ENCODE measurements around the gene DACT2. TPM values are rescaled to one million over a fixed set of nuclear protein-coding genes. Genes with fewer than 3 reads are reported as not detected.

The DACT2 gene
- total and polyA plus RNA-seq, 9 of the 15 experiments (the other 6 are each of a cell fraction or from before 2014, with no cell fraction given) = not detected

GRCh38 chr6:168314948-168315347, 4.6 kb downstream of the DACT2 start:
- H3K4me1 ChIP-seq (replicated peaks in 1 of 2; ENCODE audit: control insufficient read depth in 2 of 2, insufficient read depth in 2 of 2, low read length in 2 of 2) = no peaks in the 10 kb centered on the region; a peak in 1 of 5 replicates
- TF ChIP-seq MYBL2 (IDR thresholded peaks at IDR 0.05; ENCODE audit: low read depth) (no peak), MYBL2 (CRISPR knock-in tag; IDR thresholded peaks at IDR 0.05; ENCODE audit: borderline replicate concordance) (no peak), RREB1 (CRISPR knock-in tag; IDR thresholded peaks at IDR 0.05) (no peak), RBM39 (optimal IDR thresholded peaks at IDR 0.05; ENCODE audit: low read depth, low read length) (no peak), SAFB (IDR thresholded peaks at IDR 0.05; ENCODE audit: borderline replicate concordance, low read depth, low read length) (no peak), BRCA1 (IDR thresholded peaks at IDR 0.05) (no peak), BRCA1 (CRISPR knock-in tag; IDR thresholded peaks at IDR 0.05) (no peak), RAD21 (CRISPR knock-in tag; conservative IDR thresholded peaks at IDR 0.05 in 1 of 2, IDR thresholded peaks at IDR 0.05 in 1 of 2) (peak in 1 of 2 experiments; percentile 32; a peak in 1 of 4 replicates), ERF (CRISPR knock-in tag; IDR thresholded peaks at IDR 0.05) (no peak), HNRNPH1 (optimal IDR thresholded peaks at IDR 0.05; ENCODE audit: low read depth, low read length) (no peak), CBX1 (IDR thresholded peaks at IDR 0.05; ENCODE audit: low read depth) (no peak), ATF1 (CRISPR knock-in tag; IDR thresholded peaks at IDR 0.05) (no peak), ATF1 (tag; IDR thresholded peaks at IDR 0.05) (no peak)
- TF ChIP-seq, protein P1, sequence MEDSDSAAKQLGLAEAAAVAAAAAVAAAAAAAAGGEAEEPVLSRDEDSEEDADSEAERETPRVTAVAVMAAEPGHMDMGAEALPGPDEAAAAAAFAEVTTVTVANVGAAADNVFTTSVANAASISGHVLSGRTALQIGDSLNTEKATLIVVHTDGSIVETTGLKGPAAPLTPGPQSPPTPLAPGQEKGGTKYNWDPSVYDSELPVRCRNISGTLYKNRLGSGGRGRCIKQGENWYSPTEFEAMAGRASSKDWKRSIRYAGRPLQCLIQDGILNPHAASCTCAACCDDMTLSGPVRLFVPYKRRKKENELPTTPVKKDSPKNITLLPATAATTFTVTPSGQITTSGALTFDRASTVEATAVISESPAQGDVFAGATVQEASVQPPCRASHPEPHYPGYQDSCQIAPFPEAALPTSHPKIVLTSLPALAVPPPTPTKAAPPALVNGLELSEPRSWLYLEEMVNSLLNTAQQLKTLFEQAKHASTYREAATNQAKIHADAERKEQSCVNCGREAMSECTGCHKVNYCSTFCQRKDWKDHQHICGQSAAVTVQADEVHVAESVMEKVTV (CRISPR knock-in tag; IDR thresholded peaks at IDR 0.05) = no peak

More at GRCh38 chr6:168314948-168315347, 4.6 kb downstream of the DACT2 start:
- no peak for DNase-seq (ENCODE audit: extremely low read depth in 1 of 4, low spot score in 3 of 4)
- intact Hi-C loops (cut with micrococcal nuclease) (no loop called here), in situ Hi-C loops (cut with MboI) (no loop called here)
- no peaks in the 10 kb centered on the region for H3K36me3 ChIP-seq (ENCODE audit: control insufficient read depth, insufficient read depth, low read length)
- POLR2A ChIA-PET = no interaction called here
- peaks cover 24 to 78% of the 10 kb centered on the region in 2 experiments; a peak in 4 of 5 replicates for H3K27me3 ChIP-seq (ENCODE audit: control insufficient read depth in 2 of 2, insufficient read depth in 2 of 2, low read length in 2 of 2)
- CTCF ChIA-PET (ENCODE audit: low intra/inter-chr PET ratio) = interaction anchor here (0.6 to 1.3 kb wide), 2 partner anchors 114 to 344 kb away, joined by 3 to 5 read pairs; no protein-coding TSS in a partner anchor
- BruUV-seq (replicated peaks) = no TSS peak
- H3K79me2 ChIP-seq (ENCODE audit: control insufficient read depth, insufficient read depth, low read length) = no peaks in the 10 kb centered on the region
- H2AFZ ChIP-seq (ENCODE audit: low read depth, low read length) = no peak overlapping the region
- no peaks in the 10 kb centered on the region for H3K9me1 ChIP-seq (ENCODE audit: control insufficient read depth, insufficient read depth, low read length)
- H3K4me2 ChIP-seq (ENCODE audit: insufficient read depth, low read length) = no peak overlapping the region
- H3K9ac ChIP-seq (ENCODE audit: insufficient read depth in 1 of 2, low read depth in 2 of 2, low read length in 2 of 2) = no peak overlapping the region
- ATAC-seq = peak; percentile 63; the same call in 2 of the 3 replicates
- no peak overlapping the region for H3K4me3 ChIP-seq
- H4K20me1 ChIP-seq (replicated peaks; ENCODE audit: control insufficient read depth, insufficient read depth, low read length) = peaks cover 3% of the 10 kb centered on the region
- no peak overlapping the region for H3K27ac ChIP-seq (ENCODE audit: extremely low read depth, low read depth, low read length)
- WGBS (ENCODE audit: insufficient coverage, low coverage, missing lambda C conversion rate) = 1% methylated on average over 10 of the region's 10 CpGs
- H3K9me3 ChIP-seq (replicated peaks; ENCODE audit: control insufficient read depth, insufficient read depth, low read depth, low read length) = no peaks in the 10 kb centered on the region
- no peak for FAIRE-seq
